ENCODE results near the gene TPK1. TPM values are rescaled to one million over a fixed set of nuclear protein-coding genes. Genes with fewer than 3 reads are reported as not detected.

TPK1 gene
- total RNA-seq, 4 donors from 2014 or later, result 6.8 to 11.9 (median 8.5) TPM

DNA sequence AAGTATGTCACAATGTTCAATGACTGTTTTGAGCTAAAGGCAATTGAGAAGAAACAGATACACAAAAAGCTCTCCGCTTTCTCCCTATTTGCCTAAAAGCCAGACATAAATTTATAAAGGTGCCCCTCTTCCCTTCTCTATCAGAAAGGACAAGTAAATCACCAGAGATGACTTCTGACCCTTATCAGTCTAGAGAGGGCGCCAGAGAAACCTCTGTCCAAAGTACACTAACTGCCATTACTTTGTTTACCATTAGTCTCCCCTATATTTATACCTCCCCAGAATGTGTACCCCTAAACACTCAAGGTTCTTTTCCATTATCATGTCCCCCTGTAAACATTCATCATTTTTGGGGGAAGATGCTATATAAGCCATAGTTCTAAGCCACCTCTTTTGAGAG lies 49.3 kb downstream of the TPK1 start:
- H3K4me3 ChIP-seq, result no peak overlapping the region
- no peaks in the 10 kb centered on the region for H3K9me3 ChIP-seq
- WGBS, 2 donors (ENCODE audit: low coverage in 1 of 2), result 71 to 74% methylated on average over 2 of the region's 2 CpGs
- no peak overlapping the region for H3K27ac ChIP-seq
- H3K27me3 ChIP-seq, result no peaks in the 10 kb centered on the region
- no peak for TF ChIP-seq POLR2A (IDR thresholded peaks at IDR 0.05)
- no peak for TF ChIP-seq POLR2AphosphoS5 (IDR thresholded peaks at IDR 0.05)
- TF ChIP-seq, protein P1, sequence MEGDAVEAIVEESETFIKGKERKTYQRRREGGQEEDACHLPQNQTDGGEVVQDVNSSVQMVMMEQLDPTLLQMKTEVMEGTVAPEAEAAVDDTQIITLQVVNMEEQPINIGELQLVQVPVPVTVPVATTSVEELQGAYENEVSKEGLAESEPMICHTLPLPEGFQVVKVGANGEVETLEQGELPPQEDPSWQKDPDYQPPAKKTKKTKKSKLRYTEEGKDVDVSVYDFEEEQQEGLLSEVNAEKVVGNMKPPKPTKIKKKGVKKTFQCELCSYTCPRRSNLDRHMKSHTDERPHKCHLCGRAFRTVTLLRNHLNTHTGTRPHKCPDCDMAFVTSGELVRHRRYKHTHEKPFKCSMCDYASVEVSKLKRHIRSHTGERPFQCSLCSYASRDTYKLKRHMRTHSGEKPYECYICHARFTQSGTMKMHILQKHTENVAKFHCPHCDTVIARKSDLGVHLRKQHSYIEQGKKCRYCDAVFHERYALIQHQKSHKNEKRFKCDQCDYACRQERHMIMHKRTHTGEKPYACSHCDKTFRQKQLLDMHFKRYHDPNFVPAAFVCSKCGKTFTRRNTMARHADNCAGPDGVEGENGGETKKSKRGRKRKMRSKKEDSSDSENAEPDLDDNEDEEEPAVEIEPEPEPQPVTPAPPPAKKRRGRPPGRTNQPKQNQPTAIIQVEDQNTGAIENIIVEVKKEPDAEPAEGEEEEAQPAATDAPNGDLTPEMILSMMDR (IDR thresholded peaks at IDR 0.05), result no peak
- no peak for TF ChIP-seq EP300 (IDR thresholded peaks at IDR 0.05)
- no peak for ATAC-seq
- H3K4me1 ChIP-seq, result peaks cover 0 to 4% (median 0%) of the 10 kb centered on the region in 3 donors
- no peaks in the 10 kb centered on the region for H3K36me3 ChIP-seq

DNA sequence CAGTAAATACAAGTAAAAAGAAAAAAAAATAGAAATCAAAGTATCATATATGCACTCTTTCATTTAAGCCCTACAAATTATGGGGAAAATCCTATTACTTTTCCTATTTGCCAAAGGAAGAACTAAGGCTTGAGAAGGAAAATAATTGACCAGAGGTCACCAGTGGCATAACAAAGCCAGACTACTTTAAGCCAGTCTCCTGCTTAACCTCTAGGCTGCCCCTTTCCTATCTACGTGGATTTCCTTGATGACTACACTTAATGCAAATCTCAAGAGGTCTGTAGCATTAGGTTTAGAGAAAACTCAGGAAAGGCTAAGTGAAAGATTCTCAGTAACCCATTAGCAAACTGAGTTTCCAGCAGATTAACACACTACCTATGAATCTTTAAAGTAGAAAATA lies 49.8 kb downstream of the TPK1 start:
- no peaks in the 10 kb centered on the region for H3K36me3 ChIP-seq
- no peak overlapping the region for H3K4me3 ChIP-seq
- H3K9me3 ChIP-seq, result no peaks in the 10 kb centered on the region
- H3K27ac ChIP-seq, result no peak overlapping the region
- WGBS, 2 donors (ENCODE audit: low coverage in 1 of 2), result 60 to 86% methylated on average over 1 of the region's 1 CpG
- ATAC-seq, result no peak
- peaks cover 0 to 4% (median 0%) of the 10 kb centered on the region in 3 donors for H3K4me1 ChIP-seq
- H3K27me3 ChIP-seq, result no peaks in the 10 kb centered on the region
- TF ChIP-seq EP300 (IDR thresholded peaks at IDR 0.05) (no peak), POLR2AphosphoS5 (IDR thresholded peaks at IDR 0.05) (no peak), POLR2A (IDR thresholded peaks at IDR 0.05) (no peak)
- TF ChIP-seq, protein P1 (IDR thresholded peaks at IDR 0.05), result no peak

DNA sequence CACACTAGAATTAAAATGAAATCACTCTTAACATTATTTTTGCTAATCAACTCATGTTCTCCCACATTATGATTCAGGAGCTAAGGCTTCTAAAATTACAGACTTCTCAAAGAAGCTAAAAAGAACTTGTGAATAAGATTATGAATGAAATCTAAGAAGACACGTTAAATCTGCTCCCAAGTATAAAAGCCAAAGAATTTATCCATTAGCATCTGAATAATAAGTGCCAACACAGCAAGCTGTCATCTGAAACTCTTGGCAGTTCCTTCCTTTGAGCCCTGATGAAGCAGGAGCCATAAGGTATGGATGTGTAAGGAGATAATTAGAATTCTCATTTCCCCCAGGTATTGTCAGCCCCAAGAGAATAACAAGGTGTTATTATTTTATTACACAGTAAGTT lies 50.3 kb downstream of the TPK1 start:
- no peak for TF ChIP-seq POLR2A (IDR thresholded peaks at IDR 0.05)
- TF ChIP-seq EP300 (IDR thresholded peaks at IDR 0.05), result no peak
- no peak for TF ChIP-seq POLR2AphosphoS5 (IDR thresholded peaks at IDR 0.05)
- TF ChIP-seq, protein P1 (IDR thresholded peaks at IDR 0.05), result no peak
- Histone ChIP-seq H3K27ac (no peak overlapping the region), H3K9me3 (no peaks in the 10 kb centered on the region), H3K36me3 (no peaks in the 10 kb centered on the region), H3K4me1 (peaks cover 0 to 4% (median 0%) of the 10 kb centered on the region in 3 donors), H3K27me3 (no peaks in the 10 kb centered on the region), H3K4me3 (no peak overlapping the region)
- 67 to 72% methylated on average over 1 of the region's 1 CpG for whole genome bisulfite sequencing, 2 donors (ENCODE audit: low coverage in 1 of 2)
- ATAC-seq, result no peak

DNA sequence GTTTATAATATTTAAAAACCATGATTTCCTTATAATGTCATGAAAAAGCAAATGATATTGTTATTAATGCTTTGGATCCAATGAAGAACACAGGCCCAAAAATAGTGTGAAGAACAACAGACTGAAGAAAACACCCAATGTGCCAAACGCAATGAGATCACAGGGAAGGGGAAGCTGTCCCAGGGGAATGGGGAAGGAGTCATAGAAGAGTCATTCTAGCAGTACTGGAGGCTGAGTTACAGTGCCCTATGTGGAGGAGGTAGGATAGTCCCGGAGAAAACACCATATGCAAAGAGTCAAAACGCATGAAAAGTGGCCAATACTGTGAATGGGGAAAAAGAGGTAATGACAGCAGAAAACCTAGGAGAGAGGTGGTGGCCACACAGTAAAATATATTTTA lies 50.9 kb downstream of the TPK1 start:
- 56 to 65% methylated on average over 2 to 3 of the region's 3 CpGs for WGBS, 2 donors (ENCODE audit: low coverage in 1 of 2)

DNA sequence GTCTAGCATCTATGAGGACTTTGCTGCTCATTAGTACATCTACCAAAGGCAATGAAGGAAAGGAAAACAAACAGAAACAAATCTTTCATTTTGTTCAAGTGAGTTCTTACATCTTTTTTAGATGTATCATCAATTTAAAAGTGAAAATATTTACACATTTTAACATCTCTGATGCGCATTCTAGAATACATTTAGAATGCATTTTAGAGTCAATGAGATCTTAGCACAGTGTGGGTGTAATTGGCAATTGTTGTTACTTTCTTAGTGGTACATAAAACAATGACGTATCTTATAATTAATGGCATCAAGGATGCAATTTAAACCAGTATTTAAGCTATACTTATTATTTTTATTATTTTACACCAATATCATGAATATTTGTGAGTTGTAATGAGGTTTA lies 51.4 kb downstream of the TPK1 start:
- Histone ChIP-seq H3K4me1 (peaks cover 0 to 4% (median 0%) of the 10 kb centered on the region in 3 donors), H3K36me3 (no peaks in the 10 kb centered on the region), H3K27me3 (no peaks in the 10 kb centered on the region), H3K4me3 (no peak overlapping the region), H3K9me3 (no peaks in the 10 kb centered on the region), H3K27ac (no peak overlapping the region)
- WGBS, 2 donors (ENCODE audit: low coverage in 1 of 2), result 74 to 83% methylated on average over 2 of the region's 2 CpGs
- TF ChIP-seq POLR2AphosphoS5 (IDR thresholded peaks at IDR 0.05), result no peak
- TF ChIP-seq, protein P1 (IDR thresholded peaks at IDR 0.05), result no peak
- TF ChIP-seq EP300 (IDR thresholded peaks at IDR 0.05), result no peak
- TF ChIP-seq POLR2A (IDR thresholded peaks at IDR 0.05), result no peak
- ATAC-seq, result no peak

More for the DNA sequence above, 50.9 kb downstream of the TPK1 start:
- Histone ChIP-seq H3K9me3 (no peaks in the 10 kb centered on the region), H3K4me3 (no peak overlapping the region), H3K27me3 (no peaks in the 10 kb centered on the region), H3K4me1 (peaks cover 0 to 4% (median 0%) of the 10 kb centered on the region in 3 donors), H3K27ac (no peak overlapping the region), H3K36me3 (no peaks in the 10 kb centered on the region)
- ATAC-seq, result peak; percentile 77
- TF ChIP-seq, protein P1 (IDR thresholded peaks at IDR 0.05), result no peak
- TF ChIP-seq EP300 (IDR thresholded peaks at IDR 0.05) (no peak), POLR2A (IDR thresholded peaks at IDR 0.05) (no peak), POLR2AphosphoS5 (IDR thresholded peaks at IDR 0.05) (no peak)

Measured in gastroesophageal sphincter (tissue), 4 donors.